ENCODE results near the gene KRTAP5-8.

DNA sequence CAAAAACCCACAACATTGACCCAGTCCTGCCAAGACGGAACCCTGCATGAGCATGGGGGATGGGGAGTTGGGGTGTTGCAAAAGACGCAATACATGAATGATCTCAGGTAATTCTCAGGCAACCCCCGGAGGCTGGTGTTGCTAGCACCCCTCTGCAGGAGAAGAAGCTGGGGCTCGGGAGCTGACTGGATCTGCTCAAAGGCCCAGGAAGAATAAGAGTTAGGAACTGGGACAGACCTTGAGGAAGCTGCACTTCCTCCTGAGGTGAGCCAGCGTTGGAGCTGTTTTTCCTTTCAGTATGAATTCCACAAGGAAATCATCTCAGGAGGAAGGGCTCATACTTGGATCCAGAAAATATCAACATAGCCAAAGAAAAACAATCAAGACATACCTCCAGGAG, 10.3 kb downstream of the KRTAP5-8 start, which contains the start of gene KRTAP5-9:
- TF ChIP-seq, protein P1, sequence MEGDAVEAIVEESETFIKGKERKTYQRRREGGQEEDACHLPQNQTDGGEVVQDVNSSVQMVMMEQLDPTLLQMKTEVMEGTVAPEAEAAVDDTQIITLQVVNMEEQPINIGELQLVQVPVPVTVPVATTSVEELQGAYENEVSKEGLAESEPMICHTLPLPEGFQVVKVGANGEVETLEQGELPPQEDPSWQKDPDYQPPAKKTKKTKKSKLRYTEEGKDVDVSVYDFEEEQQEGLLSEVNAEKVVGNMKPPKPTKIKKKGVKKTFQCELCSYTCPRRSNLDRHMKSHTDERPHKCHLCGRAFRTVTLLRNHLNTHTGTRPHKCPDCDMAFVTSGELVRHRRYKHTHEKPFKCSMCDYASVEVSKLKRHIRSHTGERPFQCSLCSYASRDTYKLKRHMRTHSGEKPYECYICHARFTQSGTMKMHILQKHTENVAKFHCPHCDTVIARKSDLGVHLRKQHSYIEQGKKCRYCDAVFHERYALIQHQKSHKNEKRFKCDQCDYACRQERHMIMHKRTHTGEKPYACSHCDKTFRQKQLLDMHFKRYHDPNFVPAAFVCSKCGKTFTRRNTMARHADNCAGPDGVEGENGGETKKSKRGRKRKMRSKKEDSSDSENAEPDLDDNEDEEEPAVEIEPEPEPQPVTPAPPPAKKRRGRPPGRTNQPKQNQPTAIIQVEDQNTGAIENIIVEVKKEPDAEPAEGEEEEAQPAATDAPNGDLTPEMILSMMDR (IDR thresholded peaks at IDR 0.05; ENCODE audit: low read depth, low read length, missing input control), result no peak
- TF ChIP-seq, protein P2, sequence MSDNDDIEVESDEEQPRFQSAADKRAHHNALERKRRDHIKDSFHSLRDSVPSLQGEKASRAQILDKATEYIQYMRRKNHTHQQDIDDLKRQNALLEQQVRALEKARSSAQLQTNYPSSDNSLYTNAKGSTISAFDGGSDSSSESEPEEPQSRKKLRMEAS (IDR thresholded peaks at IDR 0.05), result no peak
- TF ChIP-seq RAD21 (IDR thresholded peaks at IDR 0.05) (no peak), FOXA1 (IDR thresholded peaks at IDR 0.05) (no peak), ZBTB33 (IDR thresholded peaks at IDR 0.05) (no peak), ATF3 (IDR thresholded peaks at IDR 0.05) (no peak), EGR1 (IDR thresholded peaks at IDR 0.05; ENCODE audit: low read depth in 2 of 2) (no peak), SP1 (IDR thresholded peaks at IDR 0.05) (no peak)
